Measurements from ENCODE around the gene MNS1.

MNS1 gene

GRCh38 chr15:56467616-56468015 lies 2.7 kb upstream of the MNS1 start:
- Histone ChIP-seq H3K4me3 (ENCODE audit: low read depth, low read length) (no peak overlapping the region), H3K27ac (ENCODE audit: extremely low read depth, low read depth, low read length) (no peak overlapping the region), H3K4me1 (ENCODE audit: control insufficient read depth, insufficient read depth, low read length) (no peaks in the 10 kb centered on the region), H3K9me3 (ENCODE audit: control insufficient read depth, insufficient read depth, low read depth, low read length) (no peaks in the 10 kb centered on the region), H3K36me3 (ENCODE audit: control insufficient read depth in 2 of 2, insufficient read depth in 1 of 2, low read length in 2 of 2) (no peaks in the 10 kb centered on the region)
- TF ChIP-seq KLF17 (tag by site-specific recombination; IDR thresholded peaks at IDR 0.05) (no peak), ZNF48 (tag by site-specific recombination; IDR thresholded peaks at IDR 0.05) (no peak), PRDM6 (tag by site-specific recombination; IDR thresholded peaks at IDR 0.05) (no peak), ZFP69B (tag by site-specific recombination; IDR thresholded peaks at IDR 0.05) (no peak)
- ChIA-PET POLR2A (no interaction called here), CTCF (no interaction called here)

GRCh38 chr15:56460947-56461346 lies 4.0 kb downstream of the MNS1 start:
- H3K9me3 ChIP-seq (ENCODE audit: control insufficient read depth, insufficient read depth, low read depth, low read length), result no peaks in the 10 kb centered on the region
- CTCF ChIA-PET, result no interaction called here
- no peak overlapping the region for H3K4me3 ChIP-seq (ENCODE audit: low read depth, low read length)
- H3K4me1 ChIP-seq (ENCODE audit: control insufficient read depth, insufficient read depth, low read length), result no peaks in the 10 kb centered on the region
- H3K36me3 ChIP-seq (ENCODE audit: control insufficient read depth in 2 of 2, insufficient read depth in 1 of 2, low read length in 2 of 2), result peaks cover 0 to 8% of the 10 kb centered on the region in 2 experiments; a peak in 1 of 3 replicates
- POLR2A ChIA-PET, result no interaction called here
- no peak overlapping the region for H3K27ac ChIP-seq (ENCODE audit: extremely low read depth, low read depth, low read length)
- TF ChIP-seq ZNF10 (tag by site-specific recombination; IDR thresholded peaks at IDR 0.05) (peak; percentile 95), ZNF660 (tag by site-specific recombination; IDR thresholded peaks at IDR 0.05) (no peak)

GRCh38 chr15:56460071-56460470 lies 4.9 kb downstream of the MNS1 start:
- POLR2A ChIA-PET, result no interaction called here
- no peak for TF ChIP-seq ZNF639 (tag by site-specific recombination; IDR thresholded peaks at IDR 0.05)
- TF ChIP-seq ZNF398 (tag by site-specific recombination; IDR thresholded peaks at IDR 0.05), result no peak
- no peak for TF ChIP-seq ZNF623 (tag by site-specific recombination; IDR thresholded peaks at IDR 0.05)
- no peak for TF ChIP-seq ZXDB (tag by site-specific recombination; IDR thresholded peaks at IDR 0.05)
- H3K9me3 ChIP-seq (ENCODE audit: control insufficient read depth, insufficient read depth, low read depth, low read length), result no peaks in the 10 kb centered on the region

GRCh38 chr15:56459096-56459495 lies 5.8 kb downstream of the MNS1 start:
- H3K36me3 ChIP-seq (ENCODE audit: control insufficient read depth in 2 of 2, insufficient read depth in 1 of 2, low read length in 2 of 2), result peaks cover 0 to 8% of the 10 kb centered on the region in 2 experiments; a peak in 1 of 3 replicates
- no peaks in the 10 kb centered on the region for H3K4me1 ChIP-seq (ENCODE audit: control insufficient read depth, insufficient read depth, low read length)
- no peak overlapping the region for H3K27ac ChIP-seq (ENCODE audit: extremely low read depth, low read depth, low read length)
- no peaks in the 10 kb centered on the region for H3K9me3 ChIP-seq (ENCODE audit: control insufficient read depth, insufficient read depth, low read depth, low read length)
- no peak overlapping the region for H3K4me3 ChIP-seq (ENCODE audit: low read depth, low read length)
- ChIA-PET POLR2A (no interaction called here), CTCF (no interaction called here)
- TF ChIP-seq ZNF350 (tag by site-specific recombination; IDR thresholded peaks at IDR 0.05), result no peak
- no peak for TF ChIP-seq TSHZ1 (tag by site-specific recombination; IDR thresholded peaks at IDR 0.05; ENCODE audit: borderline replicate concordance)
- no peak for TF ChIP-seq ZNF433 (tag by site-specific recombination; IDR thresholded peaks at IDR 0.05; ENCODE audit: low read depth)
- no peak for TF ChIP-seq ZNF513 (tag by site-specific recombination; IDR thresholded peaks at IDR 0.05)

More at GRCh38 chr15:56460071-56460470, 4.9 kb downstream of the MNS1 start:
- peaks cover 0 to 8% of the 10 kb centered on the region in 2 experiments; a peak in 1 of 3 replicates for H3K36me3 ChIP-seq (ENCODE audit: control insufficient read depth in 2 of 2, insufficient read depth in 1 of 2, low read length in 2 of 2)
- H3K27ac ChIP-seq (ENCODE audit: extremely low read depth, low read depth, low read length), result no peak overlapping the region
- CTCF ChIA-PET, result no interaction called here
- H3K4me3 ChIP-seq (ENCODE audit: low read depth, low read length), result no peak overlapping the region
- H3K4me1 ChIP-seq (ENCODE audit: control insufficient read depth, insufficient read depth, low read length), result no peaks in the 10 kb centered on the region

Measured in HEK293 (cell line).